Measurements from ENCODE around the gene PROB1.
"Not testable (repeated sequence)": the region's sequence is repeated elsewhere in the genome, so short reads cannot be mapped to it uniquely, and the experiment has no call there.

The PROB1 gene

GRCh38 chr5:139378941-139379361 is 16.0 kb downstream of the PROB1 start:
- no peak for DNase-seq (ENCODE audit: low read depth)

GRCh38 chr5:139378101-139378825 is 16.6 kb downstream of the PROB1 start:
- no peak for DNase-seq (ENCODE audit: low read depth)

GRCh38 chr5:139377226-139377625 is 17.7 kb downstream of the PROB1 start:
- no peak for DNase-seq (ENCODE audit: low read depth)

GRCh38 chr5:139376364-139376763 is 18.5 kb downstream of the PROB1 start:
- no peak for DNase-seq (ENCODE audit: low read depth)

- DNase-seq (ENCODE audit: low read depth) = no peak
These were observed 20.0 kb downstream of the PROB1 start for GRCh38 chr5:139374909-139375308.

GRCh38 chr5:139371482-139372435 is 23.1 kb downstream of the PROB1 start:
- no peak for DNase-seq (ENCODE audit: low read depth)

- DNase-seq (ENCODE audit: low read depth) = peak; percentile 88
These were observed 25.7 kb downstream of the PROB1 start for GRCh38 chr5:139369181-139369580.

- DNase-seq (ENCODE audit: low read depth) = peak; percentile 24
These were observed 26.3 kb downstream of the PROB1 start for GRCh38 chr5:139368613-139369012.

GRCh38 chr5:139364466-139364865 is 30.4 kb downstream of the PROB1 start:
- no peak for DNase-seq (ENCODE audit: low read depth)

- no peak for DNase-seq (ENCODE audit: low read depth)
These were observed 31.0 kb downstream of the PROB1 start for GRCh38 chr5:139363937-139364336.

GRCh38 chr5:139361835-139362429 is 33.0 kb downstream of the PROB1 start:
- no peak for DNase-seq (ENCODE audit: low read depth)

- no peak for DNase-seq (ENCODE audit: low read depth)
These were observed 34.5 kb downstream of the PROB1 start for GRCh38 chr5:139360384-139360783.

GRCh38 chr5:139358064-139358463 is 36.8 kb downstream of the PROB1 start:
- peak; percentile 46 for DNase-seq (ENCODE audit: low read depth)

GRCh38 chr5:139355900-139356299 is 39.0 kb downstream of the PROB1 start:
- DNase-seq (ENCODE audit: low read depth) = not testable (repeated sequence)

GRCh38 chr5:139354186-139354585 is 40.7 kb downstream of the PROB1 start:
- no peak for DNase-seq (ENCODE audit: low read depth)

GRCh38 chr5:139347863-139348262 is 47.0 kb downstream of the PROB1 start:
- DNase-seq (ENCODE audit: low read depth) = not testable (repeated sequence)

GRCh38 chr5:139345442-139345841 is 49.5 kb downstream of the PROB1 start:
- not testable (repeated sequence) for DNase-seq (ENCODE audit: low read depth)

- no peak for DNase-seq (ENCODE audit: low read depth)
These were observed 50.7 kb downstream of the PROB1 start for GRCh38 chr5:139344177-139344576.

GRCh38 chr5:139343476-139343875 is 51.4 kb downstream of the PROB1 start:
- no peak for DNase-seq (ENCODE audit: low read depth)

- DNase-seq (ENCODE audit: low read depth) = no peak
These were observed 52.5 kb downstream of the PROB1 start for GRCh38 chr5:139342423-139342723.

- peak; percentile 99 for DNase-seq (ENCODE audit: low read depth)
These were observed 53.0 kb downstream of the PROB1 start, which contains the start of gene PAIP2 for GRCh38 chr5:139341689-139342422. Gene PAIP2, plus strand, starts transcription at chr5:139341854. Its CDS starts 21,931 bp downstream, at chr5:139363785.

- no peak for DNase-seq (ENCODE audit: low read depth)
These were observed 53.7 kb downstream of the PROB1 start for GRCh38 chr5:139341187-139341688.

All from iris pigment epithelial cell (primary cell).